Neural progenitor cell (in vitro differentiated cells): ENCODE data around the gene TMEM154.

ENCODE experiments used
- CTCF ChIP-seq: fragments of 200-600 bp; sonication (generic); IDR thresholded peaks from 2 replicates; pipeline ENCODE4 v1.5.1; 2017; ENCODE audit warnings: antibody characterized with exemption, mild to moderate bottlenecking
- EZH2 ChIP-seq: fragments of 200-600 bp; sonication (generic); IDR thresholded peaks from 2 replicates; pipeline ENCODE4 v1.6.1; 2017; ENCODE audit warnings: antibody characterized with exemption, mild to moderate bottlenecking, moderate library complexity
- EZH2phosphoT487 ChIP-seq: fragments of 200-600 bp; sonication (generic); IDR thresholded peaks from 2 replicates; pipeline ENCODE4 v1.6.1; 2017; ENCODE audit warnings: antibody characterized with exemption

GRCh38 chr4:152679414-152680281, at the start of gene TMEM154:
- TF ChIP-seq CTCF (no peak), EZH2phosphoT487 (peak; percentile 49), EZH2 (no peak)
